OCI-LY7 (cell line): ENCODE results near the gene GSTO1.

Experiments used
- EZH2phosphoT487 ChIP-seq: fragments of 200-600 bp; sonication (generic); IDR thresholded peaks from 2 replicates; pipeline ENCODE4 v1.6.1; 2018; ENCODE audit warnings: low read depth, borderline replicate concordance, mild to moderate bottlenecking, mixed run types, antibody characterized with exemption, low read length, moderate library complexity, mixed read lengths
- TF ChIP-seq, protein P1 (sequence below): fragments of 200-600 bp; sonication (generic); conservative IDR thresholded peaks from 2 replicates; pipeline ENCODE4 v1.5.1; 2014; ENCODE audit warnings: mild to moderate bottlenecking, antibody characterized with exemption, low read length, moderate library complexity, mixed read lengths

DNA sequence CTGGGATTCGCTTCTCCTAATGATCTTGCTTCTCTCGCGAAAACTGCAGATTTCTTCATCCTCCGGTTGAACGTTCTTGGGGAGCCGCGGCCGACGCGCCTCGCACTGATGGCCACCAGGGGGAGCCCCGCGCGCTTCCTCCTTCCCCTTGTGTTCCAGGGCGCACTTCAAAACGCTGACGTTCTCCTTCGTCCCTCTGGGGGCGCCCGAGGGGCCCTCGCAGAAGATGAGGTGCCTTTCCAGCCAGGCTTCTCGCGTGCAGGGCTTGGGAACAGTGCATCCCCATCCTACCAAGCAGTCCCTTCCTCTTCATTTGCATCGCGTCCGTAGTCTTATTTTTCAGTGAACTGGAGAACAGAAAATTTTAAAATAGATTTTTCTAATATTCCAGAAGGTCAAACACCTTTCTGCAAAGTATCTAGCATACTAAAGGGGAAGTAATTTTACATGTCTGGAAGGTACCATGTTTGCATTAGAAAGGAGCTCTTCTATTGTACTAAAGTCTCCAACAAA lies 36.8 kb downstream of the GSTO1 start:
- TF ChIP-seq, protein P1, sequence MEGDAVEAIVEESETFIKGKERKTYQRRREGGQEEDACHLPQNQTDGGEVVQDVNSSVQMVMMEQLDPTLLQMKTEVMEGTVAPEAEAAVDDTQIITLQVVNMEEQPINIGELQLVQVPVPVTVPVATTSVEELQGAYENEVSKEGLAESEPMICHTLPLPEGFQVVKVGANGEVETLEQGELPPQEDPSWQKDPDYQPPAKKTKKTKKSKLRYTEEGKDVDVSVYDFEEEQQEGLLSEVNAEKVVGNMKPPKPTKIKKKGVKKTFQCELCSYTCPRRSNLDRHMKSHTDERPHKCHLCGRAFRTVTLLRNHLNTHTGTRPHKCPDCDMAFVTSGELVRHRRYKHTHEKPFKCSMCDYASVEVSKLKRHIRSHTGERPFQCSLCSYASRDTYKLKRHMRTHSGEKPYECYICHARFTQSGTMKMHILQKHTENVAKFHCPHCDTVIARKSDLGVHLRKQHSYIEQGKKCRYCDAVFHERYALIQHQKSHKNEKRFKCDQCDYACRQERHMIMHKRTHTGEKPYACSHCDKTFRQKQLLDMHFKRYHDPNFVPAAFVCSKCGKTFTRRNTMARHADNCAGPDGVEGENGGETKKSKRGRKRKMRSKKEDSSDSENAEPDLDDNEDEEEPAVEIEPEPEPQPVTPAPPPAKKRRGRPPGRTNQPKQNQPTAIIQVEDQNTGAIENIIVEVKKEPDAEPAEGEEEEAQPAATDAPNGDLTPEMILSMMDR, result peak; percentile 100
- no peak for TF ChIP-seq EZH2phosphoT487
